ENCODE results near the gene MAPT.
A peak's percentile ranks its signal among the peaks of the same experiment; 100 is the strongest.

MAPT gene

GRCh38 chr17:46059486-46059885, 165.1 kb downstream of the MAPT start:
- DNase-seq (ENCODE audit: extremely low read depth, low read depth) = no peak
- TF ChIP-seq CTCF (IDR thresholded peaks at IDR 0.05; ENCODE audit: low read depth, low read length) = no peak

GRCh38 chr17:46060461-46060860, 166.1 kb downstream of the MAPT start:
- no peak for TF ChIP-seq CTCF (IDR thresholded peaks at IDR 0.05; ENCODE audit: low read depth, low read length)
- DNase-seq (ENCODE audit: extremely low read depth, low read depth) = no peak

GRCh38 chr17:46061435-46061834, 167.1 kb downstream of the MAPT start:
- DNase-seq (ENCODE audit: extremely low read depth, low read depth) = no peak
- TF ChIP-seq CTCF (IDR thresholded peaks at IDR 0.05; ENCODE audit: low read depth, low read length) = peak; percentile 15

GRCh38 chr17:46063241-46063640, 168.9 kb downstream of the MAPT start:
- DNase-seq (ENCODE audit: extremely low read depth, low read depth) = no peak
- no peak for TF ChIP-seq CTCF (IDR thresholded peaks at IDR 0.05; ENCODE audit: low read depth, low read length)

GRCh38 chr17:46064460-46064859, 170.1 kb downstream of the MAPT start:
- no peak for TF ChIP-seq CTCF (IDR thresholded peaks at IDR 0.05; ENCODE audit: low read depth, low read length)
- no peak for DNase-seq (ENCODE audit: extremely low read depth, low read depth)

GRCh38 chr17:46071796-46072195, 177.4 kb downstream of the MAPT start:
- no peak for TF ChIP-seq CTCF (IDR thresholded peaks at IDR 0.05; ENCODE audit: low read depth, low read length)
- DNase-seq (ENCODE audit: extremely low read depth, low read depth) = no peak

- no peak for DNase-seq (ENCODE audit: extremely low read depth, low read depth)
- TF ChIP-seq CTCF (IDR thresholded peaks at IDR 0.05; ENCODE audit: low read depth, low read length) = no peak
Measured at GRCh38 chr17:46072998-46073397, 178.6 kb downstream of the MAPT start.
